DND-41 (cell line): Measurements from ENCODE around the gene PDCD1LG2.

Source experiments
- EZH2 ChIP-seq: IDR thresholded peaks from 3 replicates; pipeline ENCODE4 v1.6.1; 2012; ENCODE audit warnings: borderline replicate concordance, low read depth, mild to moderate bottlenecking, moderate library complexity, low read length, inconsistent platforms; ENCODE audit not compliant: severe bottlenecking
- TF ChIP-seq, protein P1 (sequence below): IDR thresholded peaks from 2 replicates; pipeline ENCODE4 v1.5.1; 2012; ENCODE audit warnings: borderline replicate concordance, low read length, moderate library complexity, mild to moderate bottlenecking; ENCODE audit not compliant: poor library complexity, severe bottlenecking; ENCODE audit errors: extremely low read depth

DNA sequence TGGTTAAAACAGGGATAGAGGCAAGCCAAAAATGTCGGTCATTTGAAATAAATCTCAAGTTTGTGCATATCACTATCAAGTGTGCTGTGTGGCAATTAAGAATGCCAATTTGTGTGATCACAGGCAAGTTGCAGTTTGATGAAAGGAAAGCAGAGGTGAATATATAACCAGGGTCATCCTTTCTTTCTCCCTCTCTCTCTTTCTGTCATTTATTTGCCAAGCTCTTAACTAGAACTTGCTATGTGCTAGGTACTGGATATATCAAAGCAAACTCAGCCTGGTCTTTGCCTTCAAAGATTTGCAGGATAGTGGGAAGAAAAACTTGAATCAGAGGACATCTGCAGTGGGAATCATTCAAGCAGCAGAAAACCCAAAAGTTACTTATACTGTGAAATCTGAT is 22.0 kb downstream of the PDCD1LG2 start:
- TF ChIP-seq, protein P1, sequence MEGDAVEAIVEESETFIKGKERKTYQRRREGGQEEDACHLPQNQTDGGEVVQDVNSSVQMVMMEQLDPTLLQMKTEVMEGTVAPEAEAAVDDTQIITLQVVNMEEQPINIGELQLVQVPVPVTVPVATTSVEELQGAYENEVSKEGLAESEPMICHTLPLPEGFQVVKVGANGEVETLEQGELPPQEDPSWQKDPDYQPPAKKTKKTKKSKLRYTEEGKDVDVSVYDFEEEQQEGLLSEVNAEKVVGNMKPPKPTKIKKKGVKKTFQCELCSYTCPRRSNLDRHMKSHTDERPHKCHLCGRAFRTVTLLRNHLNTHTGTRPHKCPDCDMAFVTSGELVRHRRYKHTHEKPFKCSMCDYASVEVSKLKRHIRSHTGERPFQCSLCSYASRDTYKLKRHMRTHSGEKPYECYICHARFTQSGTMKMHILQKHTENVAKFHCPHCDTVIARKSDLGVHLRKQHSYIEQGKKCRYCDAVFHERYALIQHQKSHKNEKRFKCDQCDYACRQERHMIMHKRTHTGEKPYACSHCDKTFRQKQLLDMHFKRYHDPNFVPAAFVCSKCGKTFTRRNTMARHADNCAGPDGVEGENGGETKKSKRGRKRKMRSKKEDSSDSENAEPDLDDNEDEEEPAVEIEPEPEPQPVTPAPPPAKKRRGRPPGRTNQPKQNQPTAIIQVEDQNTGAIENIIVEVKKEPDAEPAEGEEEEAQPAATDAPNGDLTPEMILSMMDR = no peak
- no peak for TF ChIP-seq EZH2
